ENCODE data around the gene APPBP2.
A peak's percentile ranks its signal among the peaks of the same experiment; 100 is the strongest.
"Not testable (repeated sequence)": the region's sequence is repeated elsewhere in the genome, so short reads cannot be mapped to it uniquely, and the experiment has no call there.

Gene APPBP2

GRCh38 chr17:60524463-60525327 is 1.3 kb downstream of the APPBP2 start:
- peak overlapping the region; percentile 98 for H3K4me3 ChIP-seq (replicated peaks; ENCODE audit: low read depth, low read length)
- DNase-seq (ENCODE audit: extremely low read depth, low read depth), result no peak
- TF ChIP-seq CTCF (IDR thresholded peaks at IDR 0.05; ENCODE audit: low read depth, low read length, missing control alignments), result no peak

GRCh38 chr17:60523822-60524221 is 2.2 kb downstream of the APPBP2 start:
- H3K4me3 ChIP-seq (replicated peaks; ENCODE audit: low read depth, low read length), result peak overlapping the region; percentile 98
- no peak for TF ChIP-seq CTCF (IDR thresholded peaks at IDR 0.05; ENCODE audit: low read depth, low read length, missing control alignments)
- DNase-seq (ENCODE audit: extremely low read depth, low read depth), result no peak

- no peak for TF ChIP-seq CTCF (IDR thresholded peaks at IDR 0.05; ENCODE audit: low read depth, low read length, missing control alignments)
- no peak for DNase-seq (ENCODE audit: extremely low read depth, low read depth)
Measured at GRCh38 chr17:60522889-60523626, 3.0 kb downstream of the APPBP2 start.

GRCh38 chr17:60519795-60520194 is 6.2 kb downstream of the APPBP2 start:
- H3K4me3 ChIP-seq (replicated peaks; ENCODE audit: low read depth, low read length), result no peak overlapping the region
- TF ChIP-seq CTCF (IDR thresholded peaks at IDR 0.05; ENCODE audit: low read depth, low read length, missing control alignments), result no peak
- DNase-seq (ENCODE audit: extremely low read depth, low read depth), result no peak

More at GRCh38 chr17:60522889-60523626, 3.0 kb downstream of the APPBP2 start:
- peak overlapping the region; percentile 98; the same call in 1 of the 2 replicates for H3K4me3 ChIP-seq (replicated peaks; ENCODE audit: low read depth, low read length)

- DNase-seq (ENCODE audit: extremely low read depth, low read depth); H3K4me3 ChIP-seq (replicated peaks; ENCODE audit: low read depth, low read length): not testable (repeated sequence)
Measured at GRCh38 chr17:60515683-60516082, 10.4 kb downstream of the APPBP2 start.

- not testable (repeated sequence) for H3K4me3 ChIP-seq (replicated peaks; ENCODE audit: low read depth, low read length); DNase-seq (ENCODE audit: extremely low read depth, low read depth)
Measured at GRCh38 chr17:60515199-60515598, 10.8 kb downstream of the APPBP2 start.

GRCh38 chr17:60514500-60514899 is 11.5 kb downstream of the APPBP2 start:
- TF ChIP-seq CTCF (IDR thresholded peaks at IDR 0.05; ENCODE audit: low read depth, low read length, missing control alignments), result no peak

More at GRCh38 chr17:60514500-60514899, 11.5 kb downstream of the APPBP2 start:
- H3K4me3 ChIP-seq (replicated peaks; ENCODE audit: low read depth, low read length), result no peak overlapping the region
- DNase-seq (ENCODE audit: extremely low read depth, low read depth), result no peak
